CD8-positive, alpha-beta memory T cell (primary cell): ENCODE data around the gene BTBD9. TPM values are rescaled to one million over a fixed set of nuclear protein-coding genes. Genes with fewer than 3 reads are reported as not detected.
"Not testable (repeated sequence)": the region's sequence is repeated elsewhere in the genome, so short reads cannot be mapped to it uniquely, and the experiment has no call there.

ENCODE experiments used
- CTCF ChIA-PET: fragments of 350-600 bp; sonication (Branson Sonifier 250); formaldehyde crosslinking; loops from one replicate; lab custom pipeline; 2021; ENCODE audit warnings: antibody characterized with exemption; lab: Charles Lee
- POLR2A ChIA-PET: fragments of 350-600 bp; sonication (Branson Sonifier 250); formaldehyde crosslinking; loops from one replicate; lab custom pipeline; 2021; ENCODE audit warnings: antibody characterized with exemption; lab: Charles Lee
- DNase-seq, 5 donors: peaks; one replicate each; pipeline versions ENCODE4 v3.0.0 to v3.0.0-alpha.2; 2020 to 2022; ENCODE audit warnings: mixed read lengths in 1 of 5
- H3K27ac ChIP-seq: one replicate; pipeline ENCODE4 v1.7.0; 2013; ENCODE audit warnings: low read depth, mild to moderate bottlenecking, low read length, moderate library complexity
- H3K27me3 ChIP-seq: 2 replicates; pipeline ENCODE4 v1.7.0; 2013; ENCODE audit warnings: low read length, mild to moderate bottlenecking; ENCODE audit not compliant: insufficient read depth, poor library complexity, severe bottlenecking
- H3K36me3 ChIP-seq: 2 replicates; pipeline ENCODE4 v1.7.0; 2013; ENCODE audit warnings: mild to moderate bottlenecking, low read length, moderate library complexity; ENCODE audit not compliant: insufficient read depth
- H3K4me1 ChIP-seq: 2 replicates; pipeline ENCODE4 v1.7.0; 2013; ENCODE audit warnings: mild to moderate bottlenecking, low read length, moderate library complexity; ENCODE audit not compliant: insufficient read depth
- H3K4me3 ChIP-seq: 2 replicates; pipeline ENCODE4 v1.7.0; 2013; ENCODE audit warnings: mild to moderate bottlenecking, low read length
- H3K9me3 ChIP-seq: 2 replicates; pipeline ENCODE4 v1.7.0; 2013; ENCODE audit warnings: mild to moderate bottlenecking, low read length
- H3K27ac Mint-ChIP-seq, 8 donors: one replicate each; pipeline ENCODE4 v1.8.0; 2020 to 2021; ENCODE audit warnings: mixed read lengths in 8 of 8, mild to moderate bottlenecking in 6 of 8, inconsistent platforms in 3 of 8, moderate library complexity in 3 of 8
- H3K27me3 Mint-ChIP-seq, 2 donors: one replicate each; pipeline ENCODE4 v1.8.0; 2020 to 2021; ENCODE audit warnings: mixed read lengths in 2 of 2, mild to moderate bottlenecking in 1 of 2, moderate library complexity in 1 of 2
- H3K36me3 Mint-ChIP-seq, 3 donors: one replicate each; pipeline ENCODE4 v1.8.0; 2020 to 2021; ENCODE audit warnings: mixed read lengths in 3 of 3, inconsistent platforms in 1 of 3, mild to moderate bottlenecking in 1 of 3
- H3K4me1 Mint-ChIP-seq, 3 donors: one replicate each; pipeline ENCODE4 v1.8.0; 2020 to 2021; ENCODE audit warnings: mixed read lengths in 3 of 3, inconsistent platforms in 1 of 3, mild to moderate bottlenecking in 1 of 3
- H3K4me3 Mint-ChIP-seq, 7 donors: one replicate each; pipeline ENCODE4 v1.8.0; 2020 to 2021; ENCODE audit warnings: mixed read lengths in 7 of 7, mild to moderate bottlenecking in 6 of 7, moderate library complexity in 4 of 7, inconsistent platforms in 2 of 7
- H3K9me3 Mint-ChIP-seq, 5 donors: one replicate each; pipeline ENCODE4 v1.8.0; 2020 to 2022; ENCODE audit warnings: mixed read lengths in 5 of 5, mild to moderate bottlenecking in 3 of 5, moderate library complexity in 2 of 5, inconsistent platforms in 1 of 5
- polyA plus RNA-seq: library from polyadenylated mRNA; unstranded; fragments of 300-500 nt; fragmentation: Illumina TruSeq; gene quantifications from one replicate; pipeline ENCODE4 v1.2.3, GENCODE V29; 2021
- total RNA-seq, 2 experiments: library from RNA; stranded (reverse); gene quantifications; one replicate each; pipeline ENCODE4 v1.2.3, GENCODE V29; 2021

BTBD9 gene
- total and polyA plus RNA-seq, 3 experiments from 2014 or later = 12.2 to 17.7 (median 14.9) TPM

GRCh38 chr6:38124224-38124926 lies 515.4 kb downstream of the BTBD9 start:
- H3K4me3 ChIP-seq, DNase-seq, H3K27me3 ChIP-seq, H3K9me3 Mint-ChIP-seq, H3K27ac ChIP-seq, H3K27me3 Mint-ChIP-seq, H3K4me3 Mint-ChIP-seq, H3K27ac Mint-ChIP-seq, H3K9me3 ChIP-seq, CTCF ChIA-PET, H3K4me1 ChIP-seq, H3K36me3 ChIP-seq, POLR2A ChIA-PET: not testable (repeated sequence)
- Mint-ChIP-seq H3K4me1 (peaks cover 34 to 54% (median 41%) of the 10 kb centered on the region in 3 donors), H3K36me3 (peaks cover 26 to 55% (median 33%) of the 10 kb centered on the region in 3 donors)

DNA sequence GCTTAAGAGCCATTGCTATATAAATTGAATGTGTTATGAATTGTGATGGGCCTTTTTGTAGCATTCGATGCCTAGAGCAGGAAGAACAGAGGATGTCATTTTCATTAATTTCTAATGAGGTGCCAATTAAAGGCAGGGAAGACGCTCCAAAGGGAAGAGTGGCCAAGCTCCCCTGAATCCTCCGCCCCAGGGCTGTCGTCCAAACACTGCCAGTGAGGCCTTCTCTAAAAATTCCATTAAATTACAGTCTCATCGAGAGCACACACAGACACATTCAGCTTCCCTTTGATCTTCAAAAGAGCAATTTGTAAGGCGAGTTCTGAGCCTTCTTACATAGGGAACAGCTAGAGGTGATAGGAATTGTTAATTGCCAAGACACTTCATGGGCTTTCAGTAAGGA lies 520.2 kb downstream of the BTBD9 start:
- no peaks in the 10 kb centered on the region for H3K9me3 ChIP-seq
- Mint-ChIP-seq H3K27me3 (peaks cover 0 to 2% of the 10 kb centered on the region in 2 donors), H3K9me3 (no peaks in the 10 kb centered on the region), H3K4me1 (peaks cover 8 to 26% (median 15%) of the 10 kb centered on the region in 3 donors), H3K36me3 (peaks cover 14 to 74% (median 30%) of the 10 kb centered on the region in 3 donors), H3K4me3 (no peak overlapping the region), H3K27ac (no peak overlapping the region)
- no peaks in the 10 kb centered on the region for H3K36me3 ChIP-seq
- no peak overlapping the region for H3K4me3 ChIP-seq
- no peak for DNase-seq
- ChIA-PET POLR2A (no interaction called here), CTCF (no interaction called here)
- H3K27me3 ChIP-seq = no peaks in the 10 kb centered on the region
- H3K4me1 ChIP-seq = no peaks in the 10 kb centered on the region
- H3K27ac ChIP-seq = no peak overlapping the region

GRCh38 chr6:38118791-38119365 lies 520.9 kb downstream of the BTBD9 start:
- H3K36me3 Mint-ChIP-seq = peaks cover 14 to 74% (median 30%) of the 10 kb centered on the region in 3 donors
- H3K9me3 ChIP-seq = no peaks in the 10 kb centered on the region
- no peak overlapping the region for H3K4me3 Mint-ChIP-seq
- no peaks in the 10 kb centered on the region for H3K27me3 ChIP-seq
- no peaks in the 10 kb centered on the region for H3K36me3 ChIP-seq
- DNase-seq = no peak
- peaks cover 12 to 32% (median 15%) of the 10 kb centered on the region in 3 donors for H3K4me1 Mint-ChIP-seq
- no peak overlapping the region for H3K4me3 ChIP-seq
- no peaks in the 10 kb centered on the region for H3K4me1 ChIP-seq
- peaks cover 0 to 2% of the 10 kb centered on the region in 2 donors for H3K27me3 Mint-ChIP-seq
- H3K9me3 Mint-ChIP-seq = no peaks in the 10 kb centered on the region
- CTCF ChIA-PET = no interaction called here
- H3K27ac Mint-ChIP-seq = peak overlapping the region in 2 of 8 donors; percentile 7 to 39
- POLR2A ChIA-PET = no interaction called here
- H3K27ac ChIP-seq = no peak overlapping the region

Other genes starting within 250 kb of the BTBD9 start
- 100 to 1,000 TPM; 153 to 157 TPM for gene GLO1, start 63.2 kb upstream of the BTBD9 start, total RNA-seq
- gene GLO1, start 63.2 kb upstream of the BTBD9 start, polyA plus RNA-seq = 98.9 TPM
- gene DNAH8, start 75.4 kb upstream of the BTBD9 start, total RNA-seq = under 1 TPM; 0.11 to 0.20 TPM
- not detected for gene DNAH8, start 75.4 kb upstream of the BTBD9 start, polyA plus RNA-seq